NCI-H2029 (cell line): ENCODE data around the gene NPIPA1.
"Not testable (repeated sequence)": the region's sequence is repeated elsewhere in the genome, so short reads cannot be mapped to it uniquely, and the experiment has no call there.

ENCODE experiments used
- DNase-seq: peaks from one replicate; lab custom pipeline; 2025; lab: John Stamatoyannopoulos, UW

NPIPA1 gene

DNA sequence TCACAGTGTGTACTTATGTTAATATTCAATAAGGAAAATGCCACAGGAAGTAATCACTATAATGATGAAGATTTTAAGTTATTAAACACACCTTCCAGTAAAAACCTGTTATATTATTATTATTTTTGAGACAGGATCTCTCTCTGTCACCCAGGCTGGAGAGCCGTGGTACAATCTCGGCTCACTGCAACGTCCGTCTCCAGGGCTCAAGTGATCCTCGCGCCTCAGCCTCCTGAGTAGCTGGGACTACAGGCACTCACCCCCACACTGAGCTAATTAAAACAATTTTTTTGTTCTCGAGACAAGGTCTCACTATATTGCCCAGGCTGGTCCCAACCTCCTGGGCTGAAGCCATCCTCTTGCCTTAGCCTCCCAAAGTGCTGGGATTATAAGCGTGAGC lies 41.0 kb downstream of the NPIPA1 start:
- DNase-seq, result not testable (repeated sequence)

- not testable (repeated sequence) for DNase-seq
Measured at GRCh38 chr16:14978908-14979307, 41.7 kb downstream of the NPIPA1 start.

DNA sequence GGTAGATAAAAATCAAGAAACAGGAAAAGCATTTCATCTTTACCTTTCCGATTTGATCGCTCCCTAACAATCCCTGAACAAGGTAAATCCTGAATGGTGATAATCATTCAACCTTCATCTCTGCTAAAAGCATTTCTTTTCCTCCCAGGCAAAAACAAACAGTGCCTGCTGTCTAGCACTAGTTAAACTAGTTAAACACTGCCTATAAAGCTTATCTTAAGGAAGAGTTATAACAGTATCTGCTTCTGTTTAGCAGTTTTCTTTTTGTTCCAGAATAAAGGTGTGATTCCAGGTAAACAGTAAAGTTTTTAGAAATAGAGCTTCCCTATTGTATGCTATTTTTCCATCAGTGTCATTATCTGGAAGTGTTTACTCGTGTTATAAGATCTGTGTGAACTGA lies 44.0 kb downstream of the NPIPA1 start:
- not testable (repeated sequence) for DNase-seq

DNA sequence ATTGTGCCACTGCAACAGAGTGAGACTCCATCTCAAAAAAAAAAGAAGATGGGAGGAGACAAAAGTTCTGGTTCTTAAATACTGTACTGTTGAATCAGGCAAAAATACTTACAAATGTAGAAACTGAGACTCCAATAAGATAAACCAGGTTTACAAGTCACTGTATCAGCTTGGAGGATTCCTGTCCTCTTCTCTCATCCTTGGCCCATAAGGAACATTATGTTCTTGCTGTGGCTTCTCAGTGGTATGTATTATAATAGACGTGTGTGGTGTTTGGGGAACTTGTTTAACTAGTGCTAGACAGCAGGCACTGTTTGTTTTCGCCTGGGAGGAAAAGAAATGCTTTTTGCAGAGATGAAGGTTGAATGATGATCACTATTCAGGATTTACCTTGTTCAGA lies 45.3 kb downstream of the NPIPA1 start:
- DNase-seq, result not testable (repeated sequence)

GRCh38 chr16:14988092-14988491 lies 50.8 kb downstream of the NPIPA1 start:
- DNase-seq, result not testable (repeated sequence)

- DNase-seq, result not testable (repeated sequence)
Measured at GRCh38 chr16:14988661-14989191, 51.5 kb downstream of the NPIPA1 start.

GRCh38 chr16:14989291-14990281 lies 52.3 kb downstream of the NPIPA1 start:
- DNase-seq, result not testable (repeated sequence)

- not testable (repeated sequence) for DNase-seq
Measured at GRCh38 chr16:14993277-14994151, 56.3 kb downstream of the NPIPA1 start.

DNA sequence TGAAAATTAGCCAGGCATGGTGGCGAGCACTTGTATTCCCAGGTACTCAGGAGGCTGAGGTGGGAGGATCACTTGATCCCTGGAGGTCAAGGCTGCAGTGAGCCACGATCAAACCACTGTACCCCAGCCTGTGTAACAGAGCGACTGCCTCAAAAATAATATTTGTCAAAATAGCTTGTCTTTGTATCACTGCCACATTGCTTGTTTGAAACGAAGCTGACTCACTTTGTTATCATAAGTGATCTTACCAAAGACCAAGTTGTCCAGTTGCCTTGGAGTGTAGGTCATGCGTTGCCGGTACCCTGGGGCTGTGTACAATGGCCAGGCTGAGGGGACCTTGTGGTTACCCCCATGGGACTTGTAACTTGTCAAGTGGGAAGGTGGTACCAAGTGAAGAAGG lies 59.5 kb downstream of the NPIPA1 start:
- DNase-seq, result not testable (repeated sequence)

- DNase-seq, result not testable (repeated sequence)
Measured at GRCh38 chr16:14998300-14998699, 61.1 kb downstream of the NPIPA1 start.

DNA sequence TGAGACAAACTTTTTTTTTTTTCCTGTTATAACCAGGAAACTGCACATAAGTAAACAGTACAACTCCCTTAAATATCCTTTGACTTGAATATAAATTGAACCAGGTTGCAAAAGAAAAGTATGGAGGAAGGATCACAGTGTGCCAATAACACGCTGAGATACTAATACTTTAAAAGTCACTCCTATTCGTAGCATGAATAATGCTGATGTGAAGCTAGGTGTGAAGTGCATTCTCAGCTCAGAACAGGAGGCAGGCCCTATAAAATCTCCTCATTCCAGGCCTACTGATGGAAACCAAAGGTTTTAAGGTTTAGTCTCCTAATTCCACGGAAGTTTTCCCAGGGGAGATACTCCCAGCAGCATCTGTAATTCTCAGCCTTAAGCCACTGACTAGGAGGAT lies 62.6 kb downstream of the NPIPA1 start:
- not testable (repeated sequence) for DNase-seq
